ENCODE measurements around the gene S100P.

The S100P gene

DNA sequence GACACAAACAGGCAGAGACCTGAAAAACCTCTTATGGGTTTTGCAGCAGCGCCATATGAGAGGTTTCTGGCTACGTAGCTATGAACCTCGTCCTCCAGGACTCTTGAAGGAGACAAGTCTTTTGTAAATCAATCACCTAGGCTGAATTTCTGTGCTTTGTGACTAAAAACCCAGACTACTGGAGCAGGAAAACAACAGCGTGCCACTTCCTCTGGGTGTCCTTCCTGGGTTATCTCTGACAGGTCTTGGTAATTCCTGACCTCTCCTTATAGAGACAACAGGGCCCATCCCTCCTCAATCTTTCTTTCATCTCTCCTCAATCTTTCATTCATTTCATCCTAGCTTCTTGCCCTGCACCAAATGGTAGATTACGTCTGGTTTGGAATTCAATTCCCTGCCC is 5.7 kb downstream of the S100P start:
- TF ChIP-seq CTCF (IDR thresholded peaks at IDR 0.05; ENCODE audit: low read depth, low read length): no peak
- in situ Hi-C loops (cut with HindIII; ENCODE audit: low sequenced_read_pairs): no loop called here
- no peak overlapping the region for H3K4me3 ChIP-seq (ENCODE audit: low read depth, low read length)
- no peak for DNase-seq (ENCODE audit: low read depth, low spot score)

DNA sequence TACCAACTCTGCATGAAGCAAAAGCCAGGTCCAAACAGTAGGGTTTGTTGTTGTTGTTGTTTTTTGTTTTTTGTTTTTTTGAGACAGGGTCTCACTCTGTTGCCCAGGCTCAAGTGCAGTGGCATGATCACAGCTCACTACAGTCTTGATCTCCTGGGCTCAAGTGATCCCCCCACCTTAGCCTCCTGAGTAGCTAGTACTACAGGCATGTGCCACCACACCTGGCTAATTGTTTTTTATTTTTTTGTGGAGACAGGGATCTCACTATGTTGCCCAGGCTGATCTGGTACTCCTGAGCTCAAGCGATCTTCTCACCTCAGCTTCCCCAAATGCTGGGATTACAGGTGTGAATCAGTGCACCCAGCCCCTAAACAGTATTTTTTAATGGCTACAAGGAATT is 6.2 kb downstream of the S100P start:
- TF ChIP-seq CTCF (IDR thresholded peaks at IDR 0.05; ENCODE audit: low read depth, low read length): no peak
- H3K4me3 ChIP-seq (ENCODE audit: low read depth, low read length): no peak overlapping the region
- in situ Hi-C loops (cut with HindIII; ENCODE audit: low sequenced_read_pairs): no loop called here
- DNase-seq (ENCODE audit: low read depth, low spot score): no peak

DNA sequence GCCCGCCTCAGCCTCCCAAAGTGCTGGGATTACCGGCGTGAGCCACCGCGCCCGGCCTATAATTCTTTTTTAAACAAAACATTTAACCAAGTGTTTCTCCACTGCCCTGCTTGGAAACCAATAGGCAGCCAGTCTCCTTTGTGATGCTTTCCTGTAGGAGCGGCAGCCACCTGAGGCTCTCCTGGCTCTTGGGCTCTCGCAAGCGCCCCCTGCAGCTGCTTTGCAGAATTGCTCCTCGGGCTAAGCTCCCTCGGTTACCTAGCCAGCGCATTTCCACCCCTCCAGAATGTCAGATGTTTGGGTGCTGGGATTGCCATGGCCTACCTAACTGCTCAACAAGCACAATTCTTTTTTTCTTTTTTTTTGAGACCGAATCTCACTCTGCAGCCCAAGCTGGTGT is 7.7 kb downstream of the S100P start:
- peak; percentile 39 for TF ChIP-seq CTCF (IDR thresholded peaks at IDR 0.05; ENCODE audit: low read depth, low read length)
- no peak overlapping the region for H3K4me3 ChIP-seq (ENCODE audit: low read depth, low read length)
- no peak for DNase-seq (ENCODE audit: low read depth, low spot score)
- in situ Hi-C loops (cut with HindIII; ENCODE audit: low sequenced_read_pairs): no loop called here

- in situ Hi-C loops (cut with HindIII; ENCODE audit: low sequenced_read_pairs): no loop called here
- TF ChIP-seq CTCF (IDR thresholded peaks at IDR 0.05; ENCODE audit: low read depth, low read length): no peak
- no peak overlapping the region for H3K4me3 ChIP-seq (ENCODE audit: low read depth, low read length)
- DNase-seq (ENCODE audit: low read depth, low spot score): no peak
Observed at GRCh38 chr4:6702761-6703160, 9.1 kb downstream of the S100P start.

DNA sequence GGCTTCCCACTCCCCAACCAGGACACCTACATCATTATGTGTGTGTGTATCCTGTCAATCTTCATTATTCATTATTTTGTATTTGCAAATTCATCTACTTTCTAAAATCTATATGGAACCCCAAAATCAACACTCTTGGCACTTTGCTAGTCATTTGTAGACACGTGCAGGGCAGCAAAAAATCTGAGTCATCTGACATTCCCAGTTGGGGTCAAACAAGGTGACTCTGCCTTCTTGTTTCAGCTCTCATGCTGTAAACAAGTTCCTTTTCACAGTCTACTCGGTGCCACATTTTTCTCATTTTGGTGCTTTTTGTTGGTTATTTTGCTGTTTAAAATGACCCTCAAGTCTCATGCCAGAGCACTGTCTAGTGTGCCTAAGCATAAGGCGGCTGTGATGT is 10.1 kb downstream of the S100P start:
- H3K4me3 ChIP-seq (ENCODE audit: low read depth, low read length): no peak overlapping the region
- DNase-seq (ENCODE audit: low read depth, low spot score): no peak
- no peak for TF ChIP-seq CTCF (IDR thresholded peaks at IDR 0.05; ENCODE audit: low read depth, low read length)
- in situ Hi-C loops (cut with HindIII; ENCODE audit: low sequenced_read_pairs): no loop called here

- in situ Hi-C loops (cut with HindIII; ENCODE audit: low sequenced_read_pairs): no loop called here
- no peak for DNase-seq (ENCODE audit: low read depth, low spot score)
- TF ChIP-seq CTCF (IDR thresholded peaks at IDR 0.05; ENCODE audit: low read depth, low read length): no peak
- no peak overlapping the region for H3K4me3 ChIP-seq (ENCODE audit: low read depth, low read length)
Observed at GRCh38 chr4:6705646-6706045, 12.0 kb downstream of the S100P start.

DNA sequence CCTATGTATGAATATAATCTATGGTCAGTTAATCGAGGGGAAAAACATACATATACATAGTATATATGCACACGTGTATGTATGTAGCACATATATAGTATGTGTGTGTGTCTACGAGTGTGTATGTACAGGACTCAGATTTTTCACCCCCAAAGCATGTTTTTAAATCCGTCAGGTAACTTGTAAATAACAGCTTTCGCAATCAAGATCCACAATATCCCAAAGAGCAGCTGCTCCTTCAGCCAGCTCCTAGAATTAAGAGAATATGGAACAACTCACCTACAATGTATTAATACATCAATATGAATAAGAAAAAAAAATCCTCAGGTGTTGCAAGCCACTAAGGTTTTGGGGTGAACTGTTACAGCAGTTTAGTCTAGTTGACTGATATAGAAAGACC is 12.5 kb downstream of the S100P start:
- no peak for DNase-seq (ENCODE audit: low read depth, low spot score)
- no peak for TF ChIP-seq CTCF (IDR thresholded peaks at IDR 0.05; ENCODE audit: low read depth, low read length)
- in situ Hi-C loops (cut with HindIII; ENCODE audit: low sequenced_read_pairs): no loop called here
- no peak overlapping the region for H3K4me3 ChIP-seq (ENCODE audit: low read depth, low read length)

Data from astrocyte of the spinal cord (primary cell).